ENCODE data around the gene DEPDC5.
"Not testable (repeated sequence)": the region's sequence is repeated elsewhere in the genome, so short reads cannot be mapped to it uniquely, and the experiment has no call there.

The DEPDC5 gene

GRCh38 chr22:31753634-31754501, at the start of gene DEPDC5:
DEPDC5 (plus strand) TSS chr22:31754019; CDS start chr22:31754922, 903 bp downstream.
- DNase-seq = peak; percentile 92 to 93

- no peak for DNase-seq
Observed at GRCh38 chr22:31707519-31707918, 46.3 kb upstream of the DEPDC5 start.

- not testable (repeated sequence) for DNase-seq
Observed at GRCh38 chr22:31711226-31711625, 42.6 kb upstream of the DEPDC5 start.

GRCh38 chr22:31715147-31715778, 38.6 kb upstream of the DEPDC5 start:
- no peak for DNase-seq

GRCh38 chr22:31719850-31720471, 33.9 kb upstream of the DEPDC5 start:
- no peak for DNase-seq

- DNase-seq = no peak
Observed at GRCh38 chr22:31723723-31724122, 30.1 kb upstream of the DEPDC5 start.

- DNase-seq = no peak
Observed at GRCh38 chr22:31726692-31727091, 27.1 kb upstream of the DEPDC5 start.

GRCh38 chr22:31728857-31729256, 25.0 kb upstream of the DEPDC5 start:
- DNase-seq = no peak

- DNase-seq = no peak
Observed at GRCh38 chr22:31730344-31730711, 23.5 kb upstream of the DEPDC5 start.

- no peak for DNase-seq
Observed at GRCh38 chr22:31732089-31732829, 21.6 kb upstream of the DEPDC5 start.

- DNase-seq = no peak
Observed at GRCh38 chr22:31733580-31734079, 20.2 kb upstream of the DEPDC5 start.

GRCh38 chr22:31734512-31734911, 19.3 kb upstream of the DEPDC5 start:
- DNase-seq = no peak

GRCh38 chr22:31736458-31736857, 17.4 kb upstream of the DEPDC5 start:
- no peak for DNase-seq

- no peak for DNase-seq
Observed at GRCh38 chr22:31737932-31738331, 15.9 kb upstream of the DEPDC5 start.

GRCh38 chr22:31738566-31738965, 15.3 kb upstream of the DEPDC5 start:
- DNase-seq = no peak

- no peak for DNase-seq
Observed at GRCh38 chr22:31739795-31740201, 14.0 kb upstream of the DEPDC5 start.

GRCh38 chr22:31740314-31740713, 13.5 kb upstream of the DEPDC5 start:
- not testable (repeated sequence) for DNase-seq

- no peak for DNase-seq
Observed at GRCh38 chr22:31742115-31742514, 11.7 kb upstream of the DEPDC5 start.

GRCh38 chr22:31742682-31743081, 11.1 kb upstream of the DEPDC5 start:
- DNase-seq = no peak

GRCh38 chr22:31743871-31744270, 9.9 kb upstream of the DEPDC5 start:
- no peak for DNase-seq

- no peak for DNase-seq
Observed at GRCh38 chr22:31747441-31747840, 6.4 kb upstream of the DEPDC5 start.

GRCh38 chr22:31748490-31748889, 5.3 kb upstream of the DEPDC5 start:
- DNase-seq = no peak

Measured in activated CD4-positive, alpha-beta T cell treated with anti-CD3 and anti-CD28 coated beads, Interleukin-2, amount 50 U/mL, for 4 hours (primary cell).